IPS DF 6.9 (cell line): Measurements from ENCODE around the gene EIF4ENIF1.
"Not testable (repeated sequence)": the region's sequence is repeated elsewhere in the genome, so short reads cannot be mapped to it uniquely, and the experiment has no call there.

Source experiments
- DNase-seq: peaks from one replicate; pipeline ENCODE4 v3.0.0-alpha.2; 2013; ENCODE audit warnings: low read depth, low spot score
- H3K27ac ChIP-seq: one replicate; pipeline ENCODE4 v1.5.1; 2013; ENCODE audit warnings: low read length, control low read depth
- H3K27me3 ChIP-seq: 2 replicates; pipeline ENCODE4 v1.6.1; 2013; ENCODE audit warnings: mild to moderate bottlenecking, low read length; ENCODE audit not compliant: control insufficient read depth, insufficient read depth
- H3K36me3 ChIP-seq: 2 replicates; pipeline ENCODE4 v1.6.1; 2013; ENCODE audit warnings: low read length; ENCODE audit not compliant: control insufficient read depth, insufficient read depth
- H3K4me1 ChIP-seq: 2 replicates; pipeline ENCODE4 v1.6.1; 2013; ENCODE audit warnings: low read length; ENCODE audit not compliant: control insufficient read depth, insufficient read depth
- H3K4me3 ChIP-seq: 2 replicates; pipeline ENCODE4 v1.5.1; 2013; ENCODE audit warnings: mild to moderate bottlenecking, low read length
- H3K9me3 ChIP-seq: 2 replicates; pipeline ENCODE4 v1.6.1; 2013; ENCODE audit warnings: low read length, inconsistent platforms; ENCODE audit not compliant: control insufficient read depth, insufficient read depth
- WGBS: extraction: QIAGEN DNeasy Blood & Tissue Kit; methylation state at CpG from one replicate; pipeline ENCODE4 v1.1.7; 2013; ENCODE audit warnings: mixed read lengths, missing lambda C conversion rate; ENCODE audit not compliant: insufficient read length, insufficient coverage; 5-methylcytosine and 5-hydroxymethylcytosine counted together

EIF4ENIF1 gene

GRCh38 chr22:31489632-31490495, at the start of gene EIF4ENIF1:
Gene EIF4ENIF1, minus strand, starts transcription at chr22:31489842. Its CDS starts 1,124 bp downstream, at chr22:31488718.
- Histone ChIP-seq H3K4me1 (no peaks in the 10 kb centered on the region), H3K27ac (no peak within 1 kb of the TSS), H3K4me3 (peak within 1 kb of the TSS; percentile 61), H3K36me3 (peaks cover 3% of the 10 kb centered on the region; the same call in 1 of the 2 replicates), H3K9me3 (no peaks in the 10 kb centered on the region), H3K27me3 (no peaks in the 10 kb centered on the region)
- DNase-seq, result peak; percentile 27
- WGBS, result no CpG with 5 or more reads among the region's 100 CpGs

GRCh38 chr22:31538815-31539214, 49.2 kb upstream of the EIF4ENIF1 start:
- DNase-seq, result no peak
- no CpG with 5 or more reads among the region's 5 CpGs for WGBS
- H3K27me3 ChIP-seq, result no peaks in the 10 kb centered on the region

GRCh38 chr22:31537019-31537535, 47.4 kb upstream of the EIF4ENIF1 start:
- DNase-seq, result no peak
- H3K4me3 ChIP-seq, result no peak overlapping the region
- H3K27ac ChIP-seq, result no peak overlapping the region
- no CpG with 5 or more reads among the region's 8 CpGs for WGBS
- no peaks in the 10 kb centered on the region for H3K9me3 ChIP-seq
- no peaks in the 10 kb centered on the region for H3K27me3 ChIP-seq
- no peaks in the 10 kb centered on the region for H3K36me3 ChIP-seq
- no peaks in the 10 kb centered on the region for H3K4me1 ChIP-seq

More at GRCh38 chr22:31538815-31539214, 49.2 kb upstream of the EIF4ENIF1 start:
- Histone ChIP-seq H3K4me1 (no peaks in the 10 kb centered on the region), H3K36me3 (no peaks in the 10 kb centered on the region), H3K27ac (no peak overlapping the region), H3K4me3 (no peak overlapping the region), H3K9me3 (no peaks in the 10 kb centered on the region)

GRCh38 chr22:31533374-31533773, 43.7 kb upstream of the EIF4ENIF1 start:
- Histone ChIP-seq H3K4me3 (no peak overlapping the region), H3K9me3 (no peaks in the 10 kb centered on the region), H3K4me1 (no peaks in the 10 kb centered on the region), H3K27me3 (no peaks in the 10 kb centered on the region), H3K27ac (no peak overlapping the region), H3K36me3 (no peaks in the 10 kb centered on the region)
- DNase-seq, result no peak
- no CpG with 5 or more reads among the region's 5 CpGs for WGBS

GRCh38 chr22:31532060-31532459, 42.4 kb upstream of the EIF4ENIF1 start:
- no peaks in the 10 kb centered on the region for H3K36me3 ChIP-seq
- WGBS, result no CpG with 5 or more reads among the region's 1 CpG

GRCh38 chr22:31530823-31531195, 41.2 kb upstream of the EIF4ENIF1 start:
- H3K4me1 ChIP-seq, result no peaks in the 10 kb centered on the region

More at GRCh38 chr22:31532060-31532459, 42.4 kb upstream of the EIF4ENIF1 start:
- no peaks in the 10 kb centered on the region for H3K4me1 ChIP-seq
- no peaks in the 10 kb centered on the region for H3K27me3 ChIP-seq
- H3K9me3 ChIP-seq, result no peaks in the 10 kb centered on the region
- no peak for DNase-seq
- H3K4me3 ChIP-seq, result no peak overlapping the region
- H3K27ac ChIP-seq, result no peak overlapping the region

GRCh38 chr22:31526270-31526669, 36.6 kb upstream of the EIF4ENIF1 start:
- H3K27ac ChIP-seq, result no peak overlapping the region
- no CpG with 5 or more reads among the region's 7 CpGs for WGBS
- H3K27me3 ChIP-seq, result no peaks in the 10 kb centered on the region
- no peak for DNase-seq
- H3K4me3 ChIP-seq, result no peak overlapping the region
- no peaks in the 10 kb centered on the region for H3K9me3 ChIP-seq
- H3K36me3 ChIP-seq, result no peaks in the 10 kb centered on the region
- no peaks in the 10 kb centered on the region for H3K4me1 ChIP-seq

More at GRCh38 chr22:31530823-31531195, 41.2 kb upstream of the EIF4ENIF1 start:
- Histone ChIP-seq H3K4me3 (no peak overlapping the region), H3K9me3 (no peaks in the 10 kb centered on the region), H3K27me3 (no peaks in the 10 kb centered on the region), H3K36me3 (no peaks in the 10 kb centered on the region), H3K27ac (no peak overlapping the region)
- WGBS, result no CpG with 5 or more reads among the region's 3 CpGs
- DNase-seq, result no peak

- not testable (repeated sequence) for H3K36me3 ChIP-seq, DNase-seq, H3K9me3 ChIP-seq, H3K27ac ChIP-seq, H3K4me1 ChIP-seq, H3K4me3 ChIP-seq, H3K27me3 ChIP-seq
- no CpG with 5 or more reads among the region's 5 CpGs for WGBS
Measured at GRCh38 chr22:31524132-31524531, 34.5 kb upstream of the EIF4ENIF1 start.

GRCh38 chr22:31520051-31520450, 30.4 kb upstream of the EIF4ENIF1 start:
- Histone ChIP-seq H3K27me3 (no peaks in the 10 kb centered on the region), H3K4me1 (no peaks in the 10 kb centered on the region), H3K9me3 (no peaks in the 10 kb centered on the region), H3K4me3 (no peak overlapping the region), H3K27ac (no peak overlapping the region), H3K36me3 (no peaks in the 10 kb centered on the region)
- no CpG with 5 or more reads among the region's 4 CpGs for WGBS
- no peak for DNase-seq

- H3K9me3 ChIP-seq, result no peaks in the 10 kb centered on the region
- H3K4me1 ChIP-seq, result no peaks in the 10 kb centered on the region
Measured at GRCh38 chr22:31509061-31509762, 19.6 kb upstream of the EIF4ENIF1 start.

More at GRCh38 chr22:31509061-31509762, 19.6 kb upstream of the EIF4ENIF1 start:
- DNase-seq, result no peak
- no peaks in the 10 kb centered on the region for H3K27me3 ChIP-seq
- H3K36me3 ChIP-seq, result no peaks in the 10 kb centered on the region
- WGBS, result no CpG with 5 or more reads among the region's 6 CpGs
- H3K4me3 ChIP-seq, result no peak overlapping the region
- no peak overlapping the region for H3K27ac ChIP-seq
